B cell (primary cell): ENCODE results near the gene NFATC2.

Experiments used
- EZH2 ChIP-seq: IDR thresholded peaks from 2 replicates; pipeline ENCODE4 v1.6.1; 2012; ENCODE audit warnings: borderline replicate concordance, low read depth, mild to moderate bottlenecking, moderate library complexity, low read length; ENCODE audit not compliant: insufficient read depth, poor library complexity, severe bottlenecking
- TF ChIP-seq, protein P1 (sequence below): fragments of 200-600 bp; IDR thresholded peaks from one replicate; pipeline ENCODE4 v1.8.0; 2022; ENCODE audit warnings: antibody characterized with exemption, mild to moderate bottlenecking

DNA sequence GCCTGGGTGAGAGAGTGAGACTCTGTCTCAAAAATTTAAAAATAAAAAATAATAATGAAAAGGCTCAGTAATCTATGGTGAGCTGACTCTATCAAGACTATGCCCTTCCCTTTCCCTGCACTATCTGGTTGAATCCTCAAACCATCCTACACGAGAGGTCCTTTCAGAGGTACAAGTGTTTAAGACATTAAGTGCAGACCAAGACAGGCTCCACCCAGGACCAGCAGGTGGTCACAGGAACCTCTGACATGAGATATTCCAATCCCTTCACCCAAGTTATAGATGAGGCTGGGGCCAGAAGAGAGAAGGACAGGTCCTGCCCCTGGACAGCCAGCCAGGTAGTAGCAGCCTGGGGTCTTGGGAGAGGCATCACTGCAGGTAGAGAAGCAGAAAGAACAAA, 182.6 kb downstream of the NFATC2 start:
- TF ChIP-seq, protein P1, sequence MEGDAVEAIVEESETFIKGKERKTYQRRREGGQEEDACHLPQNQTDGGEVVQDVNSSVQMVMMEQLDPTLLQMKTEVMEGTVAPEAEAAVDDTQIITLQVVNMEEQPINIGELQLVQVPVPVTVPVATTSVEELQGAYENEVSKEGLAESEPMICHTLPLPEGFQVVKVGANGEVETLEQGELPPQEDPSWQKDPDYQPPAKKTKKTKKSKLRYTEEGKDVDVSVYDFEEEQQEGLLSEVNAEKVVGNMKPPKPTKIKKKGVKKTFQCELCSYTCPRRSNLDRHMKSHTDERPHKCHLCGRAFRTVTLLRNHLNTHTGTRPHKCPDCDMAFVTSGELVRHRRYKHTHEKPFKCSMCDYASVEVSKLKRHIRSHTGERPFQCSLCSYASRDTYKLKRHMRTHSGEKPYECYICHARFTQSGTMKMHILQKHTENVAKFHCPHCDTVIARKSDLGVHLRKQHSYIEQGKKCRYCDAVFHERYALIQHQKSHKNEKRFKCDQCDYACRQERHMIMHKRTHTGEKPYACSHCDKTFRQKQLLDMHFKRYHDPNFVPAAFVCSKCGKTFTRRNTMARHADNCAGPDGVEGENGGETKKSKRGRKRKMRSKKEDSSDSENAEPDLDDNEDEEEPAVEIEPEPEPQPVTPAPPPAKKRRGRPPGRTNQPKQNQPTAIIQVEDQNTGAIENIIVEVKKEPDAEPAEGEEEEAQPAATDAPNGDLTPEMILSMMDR, result no peak
- no peak for TF ChIP-seq EZH2
